ENCODE data around the gene UBXN6. TPM values are rescaled to one million over a fixed set of nuclear protein-coding genes. Genes with fewer than 3 reads are reported as not detected.

Gene UBXN6
- total and polyA plus RNA-seq, 2 of the 8 experiments (the other 6 are each of a cell fraction or from before 2014, with no cell fraction given), result 28.0 to 43.8 TPM

DNA sequence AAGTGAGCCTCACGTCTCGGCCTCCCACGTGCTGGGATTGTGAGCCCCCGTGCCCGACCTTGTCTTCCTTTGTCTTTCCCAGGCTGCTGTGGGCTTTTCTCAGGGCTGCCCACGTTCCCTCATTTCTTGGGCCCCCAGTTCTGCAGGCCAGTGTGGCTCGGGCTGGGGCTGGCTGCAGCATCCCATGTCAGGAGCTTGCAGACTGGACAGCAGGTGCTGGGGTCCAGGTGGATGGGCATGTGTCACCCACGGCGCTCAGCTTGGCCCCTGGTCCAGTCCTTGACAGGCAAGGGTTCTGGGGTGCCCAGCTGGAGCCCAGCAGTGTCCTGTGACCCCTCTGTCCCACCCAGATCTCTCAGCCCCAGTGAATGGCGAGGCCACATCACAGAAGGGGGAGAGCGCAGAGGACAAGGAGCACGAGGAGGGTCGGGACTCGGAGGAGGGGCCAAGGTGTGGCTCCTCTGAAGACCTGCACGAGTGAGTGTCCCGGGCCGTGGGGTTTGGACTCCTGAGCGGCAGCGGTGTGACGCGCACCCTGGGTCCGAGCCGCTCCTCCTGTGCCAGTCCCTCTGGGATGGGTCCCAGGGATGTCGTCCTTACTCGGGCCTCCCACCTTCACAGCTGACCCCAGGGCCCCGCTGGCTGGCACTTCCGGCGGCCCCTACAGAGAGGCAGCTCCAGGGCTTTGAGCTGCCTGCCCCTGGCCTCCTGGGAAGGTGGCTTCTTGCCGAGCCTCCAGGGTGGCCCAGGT lies 43.4 kb upstream of the UBXN6 start:
- H2BK5ac ChIP-seq (ENCODE audit: low read depth, low read length), result no peak overlapping the region
- CTCF ChIA-PET (ENCODE audit: partially characterized antibody), result interaction anchor here (0.6 to 2.3 kb wide), 5 partner anchors 16 to 67 kb away, joined by 3 to 9 read pairs (median 3); no protein-coding TSS in a partner anchor
- no peak overlapping the region for H2AK5ac ChIP-seq (ENCODE audit: low read depth, low read length)
- H3K27me3 ChIP-seq (replicated peaks in 1 of 4; ENCODE audit: control insufficient read depth in 3 of 4, extremely low read depth in 1 of 4, insufficient read depth in 3 of 4, low read length in 3 of 4), result peaks cover 0 to 3% (median 0%) of the 10 kb centered on the region in 4 experiments; a peak in 1 of 7 replicates
- no peak overlapping the region for H3K4me3 ChIP-seq (ENCODE audit: extremely low read depth in 1 of 4, insufficient read depth in 2 of 4, low read depth in 3 of 4, low read length in 4 of 4)
- POLR2A ChIA-PET (ENCODE audit: partially characterized antibody), result interaction anchor here (0.6 to 4.1 kb wide), 6 partner anchors 8 to 53 kb away, joined by 3 to 15 read pairs (median 4); no protein-coding TSS in a partner anchor
- FAIRE-seq (no peak), DNase-seq (ENCODE audit: low read depth in 1 of 2, low spot score in 2 of 2) (no peak)
- H2BK20ac ChIP-seq (ENCODE audit: low read length), result no peak overlapping the region
- WGBS, 2 experiments (ENCODE audit: extremely low coverage in 1 of 2, insufficient coverage in 1 of 2, insufficient read length in 1 of 2, insufficient replicate concordance in 2 of 2, low coverage in 1 of 2, low lambda C conversion rate in 2 of 2, missing lambda C conversion rate in 1 of 2), result 95% methylated on average over 29 of the region's 29 CpGs; no CpG with 5 or more reads in 1 of the 2 experiments
- no peaks in the 10 kb centered on the region for H3K79me1 ChIP-seq (ENCODE audit: low read depth, low read length)
- H2BK15ac ChIP-seq (ENCODE audit: low read length), result no peak overlapping the region
- peaks cover 6 to 22% of the 10 kb centered on the region in 2 experiments for H4K20me1 ChIP-seq (replicated peaks in 1 of 2; ENCODE audit: control insufficient read depth in 1 of 2, insufficient read depth in 2 of 2, low read length in 2 of 2)
- H2AFZ ChIP-seq (ENCODE audit: low read length), result no peak overlapping the region
- no peak overlapping the region for H2BK120ac ChIP-seq (replicated peaks; ENCODE audit: low read depth, low read length)
- H4K91ac ChIP-seq (replicated peaks; ENCODE audit: insufficient read length, low read length), result no peak overlapping the region
- H3K56ac ChIP-seq (replicated peaks; ENCODE audit: insufficient read length, low read depth, low read length), result no peak overlapping the region
- H2BK12ac ChIP-seq (ENCODE audit: low read depth, low read length), result no peak overlapping the region
- H4K5ac ChIP-seq (ENCODE audit: insufficient read length, low read depth, low read length), result no peak overlapping the region
- 0 out of 2 replicates have a peak overlapping the region, but pooled peaks have one; percentile 5 for H4K8ac ChIP-seq (ENCODE audit: extremely low read depth, insufficient read depth, low read length)
- H3K4me1 ChIP-seq (replicated peaks in 1 of 4; ENCODE audit: control insufficient read depth in 3 of 4, insufficient read depth in 4 of 4, low read length in 3 of 4), result no peaks in the 10 kb centered on the region
- H3K27ac ChIP-seq (ENCODE audit: low read depth, low read length), result no peak overlapping the region
- no peak overlapping the region for H3K4me2 ChIP-seq (ENCODE audit: insufficient read depth in 1 of 2, low read depth in 2 of 2, low read length in 2 of 2)
- no peak overlapping the region for H3K14ac ChIP-seq (ENCODE audit: insufficient read length)
- H3K9ac ChIP-seq (replicated peaks in 1 of 4; ENCODE audit: extremely low read depth in 1 of 4, low read depth in 3 of 4, low read length in 3 of 4), result no peak overlapping the region
- peaks cover 12 to 63% (median 27%) of the 10 kb centered on the region in 4 experiments for H3K36me3 ChIP-seq (ENCODE audit: control insufficient read depth in 2 of 4, insufficient read depth in 4 of 4, low read length in 3 of 4)
- no peaks in the 10 kb centered on the region for H3K9me3 ChIP-seq (ENCODE audit: insufficient read depth in 2 of 2, low read depth in 1 of 2, low read length in 1 of 2)
- H3K18ac ChIP-seq (ENCODE audit: extremely low read depth, low read length), result no peak overlapping the region
- no peak overlapping the region for H3K23ac ChIP-seq (ENCODE audit: insufficient read length)
- no peaks in the 10 kb centered on the region for H3K23me2 ChIP-seq (ENCODE audit: low read depth, low read length)
- H3K4ac ChIP-seq (replicated peaks; ENCODE audit: insufficient read length, low read depth, low read length), result no peak overlapping the region
- no peaks in the 10 kb centered on the region for H3K79me2 ChIP-seq (ENCODE audit: control insufficient read depth in 1 of 2, insufficient read depth in 2 of 2, low read length in 2 of 2)
- no peak for TF ChIP-seq EZH2 (IDR thresholded peaks at IDR 0.05; ENCODE audit: low read depth, low read length, severe bottlenecking)
- no peak for TF ChIP-seq RAD21 (IDR thresholded peaks at IDR 0.05 in 1 of 2, conservative IDR thresholded peaks at IDR 0.05 in 1 of 2; ENCODE audit: low read depth in 2 of 2, low read length in 2 of 2)
- no peak for TF ChIP-seq YY1 (IDR thresholded peaks at IDR 0.05; ENCODE audit: low read depth, low read length)
- no peak for TF ChIP-seq EP300 (IDR thresholded peaks at IDR 0.05; ENCODE audit: borderline replicate concordance in 1 of 2, low read depth in 2 of 2, low read length in 2 of 2)
- TF ChIP-seq FOSL1 (IDR thresholded peaks at IDR 0.05; ENCODE audit: insufficient read depth, low read depth, low read length), result no peak
- no peak for TF ChIP-seq TAF1 (IDR thresholded peaks at IDR 0.05; ENCODE audit: low read depth, low read length)
- TF ChIP-seq CHD1 (IDR thresholded peaks at IDR 0.05; ENCODE audit: low read depth, low read length), result no peak
- TF ChIP-seq, protein P1, sequence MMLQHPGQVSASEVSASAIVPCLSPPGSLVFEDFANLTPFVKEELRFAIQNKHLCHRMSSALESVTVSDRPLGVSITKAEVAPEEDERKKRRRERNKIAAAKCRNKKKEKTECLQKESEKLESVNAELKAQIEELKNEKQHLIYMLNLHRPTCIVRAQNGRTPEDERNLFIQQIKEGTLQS (IDR thresholded peaks at IDR 0.05; ENCODE audit: insufficient read depth, low read depth, low read length), result no peak
- no peak for TF ChIP-seq RXRA (IDR thresholded peaks at IDR 0.05; ENCODE audit: insufficient read depth, low read depth, low read length)
- TF ChIP-seq SUZ12 (IDR thresholded peaks at IDR 0.05; ENCODE audit: low read length), result no peak
- TF ChIP-seq NRF1 (IDR thresholded peaks at IDR 0.05; ENCODE audit: low read depth, low read length), result no peak
